ENCODE data around the gene RRP15.

GRCh38 chr1:218259339-218259738 is 25.8 kb upstream of the RRP15 start:
- no peak for TF ChIP-seq CTCF (conservative IDR thresholded peaks at IDR 0.05; ENCODE audit: low read depth, low read length)
- TF ChIP-seq EZH2 (IDR thresholded peaks at IDR 0.05; ENCODE audit: low read length, unreplicated experiment): no peak

All from PC-3 (cell line).